HepG2 (cell line): ENCODE measurements around the gene FAIM2. TPM values are rescaled to one million over a fixed set of nuclear protein-coding genes. Genes with fewer than 3 reads are reported as not detected.

Experiments used
- AGO2 ChIP-seq: fragments of 200-400 bp; formaldehyde crosslinking; optimal IDR thresholded peaks from 2 replicates; pipeline ENCODE3; 2017; ENCODE audit warnings: mild to moderate bottlenecking, low read depth, low read length, moderate library complexity
- BRF2 ChIP-seq: sonication (generic); formaldehyde crosslinking; IDR thresholded peaks from 2 replicates; pipeline ENCODE4 v1.8.1; 2022; ENCODE audit warnings: mild to moderate bottlenecking, missing genetic modification reagents
- EED ChIP-seq: sonication (generic); formaldehyde crosslinking; IDR thresholded peaks from 2 replicates; pipeline ENCODE4 v1.5.0; 2020; ENCODE audit warnings: mild to moderate bottlenecking, missing genetic modification reagents
- FOXA3 ChIP-seq: IDR thresholded peaks from 2 replicates; pipeline ENCODE4 v1.6.1; 2016; ENCODE audit warnings: missing genetic modification reagents, missing compliant biosample characterization
- HNRNPLL ChIP-seq: fragments of 200-400 bp; formaldehyde crosslinking; IDR thresholded peaks from 2 replicates; pipeline ENCODE4 v1.6.1; 2017; ENCODE audit warnings: mild to moderate bottlenecking, low read depth, low read length; ENCODE audit not compliant: poor library complexity, severe bottlenecking
- KLF16 ChIP-seq, 2 experiments: sonication (generic) in 1 of 2; formaldehyde crosslinking in 1 of 2; IDR thresholded peaks; 2 replicates each; pipeline versions ENCODE4 v1.6.1 to v1.8.0; 2016 to 2023; ENCODE audit warnings: missing genetic modification reagents in 2 of 2, missing compliant biosample characterization in 1 of 2
- MXD3 ChIP-seq: IDR thresholded peaks from 2 replicates; pipeline ENCODE4 v1.6.1; 2016; ENCODE audit warnings: mild to moderate bottlenecking, missing biosample characterization, missing genetic modification reagents
- MYC ChIP-seq: sonication (generic); formaldehyde crosslinking; IDR thresholded peaks from 2 replicates; pipeline ENCODE4 v1.9.0; 2021; ENCODE audit warnings: missing genetic modification reagents, borderline replicate concordance
- POGK ChIP-seq: sonication (generic); formaldehyde crosslinking; conservative IDR thresholded peaks from 2 replicates; pipeline ENCODE4 v1.8.0; 2022; ENCODE audit warnings: mild to moderate bottlenecking, moderate library complexity, missing genetic modification reagents
- RBM22 ChIP-seq: fragments of 200-400 bp; formaldehyde crosslinking; optimal IDR thresholded peaks from 2 replicates; pipeline ENCODE3; 2017; ENCODE audit warnings: mild to moderate bottlenecking, low read length, moderate library complexity
- RBM39 ChIP-seq: fragments of 200-400 bp; formaldehyde crosslinking; IDR thresholded peaks from one replicate; pipeline ENCODE4 v1.6.1; 2018; ENCODE audit warnings: antibody characterized with exemption, mild to moderate bottlenecking, low read depth, low read length; ENCODE audit not compliant: poor library complexity, severe bottlenecking
- YEATS2 ChIP-seq: sonication (generic); formaldehyde crosslinking; IDR thresholded peaks from 2 replicates; pipeline ENCODE4 v1.4.0; 2020; ENCODE audit warnings: missing genetic modification reagents, borderline replicate concordance
- ZBTB14 ChIP-seq: sonication (generic); formaldehyde crosslinking; IDR thresholded peaks from 2 replicates; pipeline ENCODE4 v1.4.0; 2020; ENCODE audit warnings: missing genetic modification reagents
- ZBTB34 ChIP-seq: sonication (generic); formaldehyde crosslinking; IDR thresholded peaks from 2 replicates; pipeline ENCODE4 v1.8.0; 2022; ENCODE audit warnings: mild to moderate bottlenecking, missing genetic modification reagents
- ZFP91 ChIP-seq: sonication (generic); formaldehyde crosslinking; IDR thresholded peaks from 2 replicates; pipeline ENCODE4 v1.9.0; 2022; ENCODE audit warnings: missing genetic modification reagents, mild to moderate bottlenecking, borderline replicate concordance
- ZGPAT ChIP-seq: IDR thresholded peaks from 2 replicates; pipeline ENCODE4 v1.6.1; 2016; ENCODE audit warnings: mild to moderate bottlenecking
- ZNF33B ChIP-seq: sonication (generic); formaldehyde crosslinking; IDR thresholded peaks from 2 replicates; pipeline ENCODE4 v1.5.1; 2020; ENCODE audit warnings: mild to moderate bottlenecking, missing genetic modification reagents
- ZNF788 ChIP-seq: sonication (generic); formaldehyde crosslinking; IDR thresholded peaks from 2 replicates; pipeline ENCODE4 v1.5.0; 2020; ENCODE audit warnings: mild to moderate bottlenecking, missing genetic modification reagents, borderline replicate concordance
- polyA plus RNA-seq, 8 experiments: library from polyadenylated mRNA; depleted of rRNA in 3 of 8; stranded (reverse) in 7 of 8; unstranded in 1 of 8; fragments of >200 nt; fragmentation: Illumina TruSeq in 4 of 8; extraction: Trizol in 4 of 8; gene quantifications; 2 replicates each; pipeline versions ENCODE4 v1.2.1 to v1.2.3, GENCODE V29; 2011 to 2016; ENCODE audit warnings: low read depth in 4 of 8, missing spikeins in 1 of 8, mixed read lengths in 1 of 8; ENCODE audit not compliant: insufficient read depth in 1 of 8
- total RNA-seq, 5 experiments: library from RNA; depleted of rRNA; stranded (reverse); fragments of >200 nt; fragmentation: Illumina TruSeq; extraction: Trizol; gene quantifications; 2 replicates each; pipeline ENCODE4 v1.2.3, GENCODE V29; 2016; ENCODE audit warnings: low read depth in 1 of 5

FAIM2 gene
- total and polyA plus RNA-seq, 2 of the 13 experiments (the other 11 are each of a cell fraction or from before 2014, with no cell fraction given), result not detected

- TF ChIP-seq POGK (CRISPR knock-in tag) (0 out of 2 replicates have a peak, but pooled peaks have one; percentile 57), YEATS2 (CRISPR knock-in tag) (no peak; the same call in 1 of the 2 replicates), RBM39 (peak; percentile 9), KLF16 (CRISPR knock-in tag; IDR thresholded peaks at IDR 0.05) (peak in 1 of 2 experiments; percentile 14; a peak in 1 of 4 replicates), EED (CRISPR knock-in tag) (0 out of 2 replicates have a peak, but pooled peaks have one; percentile 33), MYC (CRISPR knock-in tag) (0 out of 2 replicates have a peak, but pooled peaks have one; percentile 12), ZNF33B (CRISPR knock-in tag) (peak; percentile 27; the same call in 1 of the 2 replicates), HNRNPLL (peak; percentile 36), FOXA3 (CRISPR knock-in tag) (no peak), MXD3 (CRISPR knock-in tag) (no peak), ZFP91 (CRISPR knock-in tag) (peak; percentile 40; the same call in 1 of the 2 replicates), ZNF788 (CRISPR knock-in tag) (0 out of 2 replicates have a peak, but pooled peaks have one; percentile 10), RBM22 (no peak), ZBTB14 (CRISPR knock-in tag) (no peak), ZGPAT (CRISPR knock-in tag) (peak; percentile 18; the same call in 1 of the 2 replicates), BRF2 (CRISPR knock-in tag) (no peak), AGO2 (peak; percentile 49), ZBTB34 (no peak)
These were observed 76.2 kb downstream of the FAIM2 start (continued) for GRCh38 chr12:49827401-49828099.
